Germinal center (tissue), 1 donor: ENCODE results near the gene PRR16.
"Not testable (repeated sequence)": the region's sequence is repeated elsewhere in the genome, so short reads cannot be mapped to it uniquely, and the experiment has no call there.

Experiments
- DNase-seq: peaks from one replicate; pipeline ENCODE4 v3.0.0; 2012; ENCODE audit warnings: mixed read lengths, low spot score

Gene PRR16

DNA sequence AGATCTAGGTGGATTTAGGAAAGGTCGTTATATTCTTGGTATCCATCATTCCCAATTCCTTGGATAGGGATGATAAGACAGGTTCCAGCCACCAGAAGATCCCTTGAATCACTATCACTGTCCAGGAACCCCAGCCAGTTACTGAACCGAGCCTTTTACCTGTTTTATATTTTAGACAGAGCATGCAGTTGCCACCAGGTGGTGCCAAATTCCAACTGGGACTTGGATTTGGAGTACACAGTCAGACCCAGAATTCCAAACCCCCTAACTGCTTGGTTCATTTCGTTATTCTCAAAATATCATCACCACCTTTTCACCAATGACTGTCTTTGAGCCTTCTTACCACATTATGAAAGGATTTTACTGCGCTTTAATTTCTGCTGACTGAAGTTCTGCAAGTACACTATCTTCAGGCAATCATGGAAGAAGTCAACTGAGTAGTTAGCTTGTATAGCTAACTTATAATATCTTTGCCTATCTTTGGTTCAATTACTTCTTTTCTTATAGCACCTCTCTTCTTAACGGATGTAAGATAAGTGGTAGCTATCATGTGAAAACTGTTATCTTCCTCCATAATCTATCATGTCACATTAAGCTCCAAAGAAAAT is 191.8 kb downstream of the PRR16 start:
- no peak for DNase-seq

DNA sequence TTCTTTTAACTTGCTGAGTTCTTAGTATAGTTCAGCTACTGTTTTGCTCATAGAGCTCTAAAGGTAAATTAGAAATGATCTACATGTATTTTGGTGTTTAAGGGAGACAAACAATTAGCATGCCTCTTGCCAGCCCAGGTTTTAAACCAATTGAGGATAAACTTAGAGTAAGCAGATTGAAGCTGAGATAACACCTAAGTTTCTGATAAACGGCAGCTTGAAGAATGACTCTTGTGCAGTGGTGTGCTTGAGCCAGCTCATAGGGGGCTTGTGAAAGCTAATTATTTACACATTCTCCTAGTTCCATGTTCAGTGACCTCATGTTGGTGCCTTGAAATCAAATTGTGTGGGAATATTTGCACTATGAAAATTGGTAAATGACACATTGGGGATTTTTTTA is 193.0 kb downstream of the PRR16 start:
- no peak for DNase-seq

DNA sequence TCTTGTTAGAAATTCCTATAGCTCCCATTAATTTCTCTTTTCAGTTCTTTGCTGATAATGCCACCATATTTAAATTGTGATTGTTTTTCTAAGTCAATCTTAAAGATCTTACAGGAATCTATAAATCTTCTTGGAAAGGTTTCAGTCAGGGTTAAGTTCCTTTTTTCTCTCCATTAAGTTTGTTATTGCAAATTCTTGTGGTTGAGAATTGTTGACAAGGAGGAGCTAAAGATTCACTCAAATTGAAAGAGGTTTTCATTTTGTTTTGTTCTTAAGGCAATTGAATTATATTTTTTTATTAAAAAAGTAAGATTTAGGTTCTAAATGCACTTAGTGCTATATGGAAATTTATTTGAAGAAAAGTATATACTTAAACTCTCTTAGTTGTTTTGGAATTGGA is 213.4 kb downstream of the PRR16 start:
- no peak for DNase-seq

DNA sequence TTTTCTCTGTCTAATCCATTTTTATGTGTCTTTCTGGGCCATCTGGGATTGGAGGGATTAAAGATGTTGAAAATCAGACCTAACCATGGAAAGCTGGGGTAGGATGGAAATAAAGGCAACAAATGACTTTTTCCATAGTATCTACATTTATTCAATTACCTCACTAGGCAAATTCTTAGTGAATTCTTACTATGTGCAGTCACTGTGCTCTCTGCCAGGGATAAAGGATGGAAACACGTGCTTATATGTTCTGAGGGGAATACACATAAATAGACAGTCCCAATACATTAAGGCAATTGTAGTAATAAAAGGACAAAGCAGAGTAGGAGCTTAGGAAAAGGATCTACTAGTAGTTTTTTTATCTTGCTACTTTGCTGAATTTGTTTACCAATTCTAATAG is 214.2 kb downstream of the PRR16 start:
- DNase-seq: no peak

DNA sequence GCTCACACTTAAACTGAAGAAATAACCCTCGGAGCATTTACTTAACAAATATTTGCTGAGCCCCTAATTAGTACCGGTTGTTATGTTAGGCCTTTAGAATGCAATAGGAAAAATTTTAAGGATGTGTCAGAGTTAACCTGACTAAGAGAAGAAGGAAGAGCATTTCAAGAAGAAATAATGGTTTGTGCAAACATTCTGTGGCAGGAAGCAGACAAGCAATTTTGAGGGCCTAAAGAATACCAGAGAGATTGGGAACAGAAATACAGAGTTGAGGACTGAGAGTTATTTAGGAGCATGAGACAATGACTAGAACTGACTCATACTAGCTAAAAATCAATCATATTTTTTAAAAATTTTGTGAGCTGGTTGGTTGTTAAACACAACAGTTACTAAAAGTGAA is 218.8 kb downstream of the PRR16 start:
- DNase-seq: no peak

DNA sequence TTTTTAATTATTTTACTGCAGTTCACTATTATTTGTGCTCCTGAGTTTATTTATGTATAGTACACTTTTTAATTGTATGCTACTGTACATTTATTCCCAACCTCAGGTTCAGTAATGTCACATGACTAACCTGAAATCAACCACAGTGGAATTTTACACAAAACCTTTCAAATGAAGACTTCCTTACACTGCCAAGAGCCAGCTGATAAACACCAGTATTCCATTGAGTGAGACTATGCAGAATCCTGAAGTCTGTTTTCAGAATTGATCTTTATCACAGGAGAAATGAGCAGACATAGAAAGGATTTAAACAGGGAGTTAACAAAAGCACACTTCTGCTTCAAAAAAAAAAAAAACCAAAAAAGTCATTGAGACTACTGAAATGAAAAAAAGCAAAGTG is 219.5 kb downstream of the PRR16 start:
- no peak for DNase-seq

DNA sequence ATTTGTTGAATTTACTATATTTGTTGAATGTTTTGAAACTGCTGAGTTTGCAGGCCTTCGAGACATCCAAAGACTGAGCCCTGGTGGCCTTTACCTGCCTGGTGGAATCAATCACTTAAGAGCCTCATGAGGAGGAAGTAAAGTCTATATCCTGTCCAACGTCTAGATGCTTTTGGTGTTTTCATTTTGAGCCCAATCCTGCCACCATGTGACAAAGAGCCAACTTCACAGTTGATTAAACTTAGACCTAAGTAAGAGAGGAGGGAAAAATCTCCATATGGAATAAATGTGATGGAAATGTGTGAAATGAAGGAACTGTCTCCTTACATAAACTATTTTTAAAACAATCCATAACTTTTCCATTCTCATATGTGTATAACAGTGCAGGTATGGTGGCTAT is 220.1 kb downstream of the PRR16 start:
- no peak for DNase-seq

DNA sequence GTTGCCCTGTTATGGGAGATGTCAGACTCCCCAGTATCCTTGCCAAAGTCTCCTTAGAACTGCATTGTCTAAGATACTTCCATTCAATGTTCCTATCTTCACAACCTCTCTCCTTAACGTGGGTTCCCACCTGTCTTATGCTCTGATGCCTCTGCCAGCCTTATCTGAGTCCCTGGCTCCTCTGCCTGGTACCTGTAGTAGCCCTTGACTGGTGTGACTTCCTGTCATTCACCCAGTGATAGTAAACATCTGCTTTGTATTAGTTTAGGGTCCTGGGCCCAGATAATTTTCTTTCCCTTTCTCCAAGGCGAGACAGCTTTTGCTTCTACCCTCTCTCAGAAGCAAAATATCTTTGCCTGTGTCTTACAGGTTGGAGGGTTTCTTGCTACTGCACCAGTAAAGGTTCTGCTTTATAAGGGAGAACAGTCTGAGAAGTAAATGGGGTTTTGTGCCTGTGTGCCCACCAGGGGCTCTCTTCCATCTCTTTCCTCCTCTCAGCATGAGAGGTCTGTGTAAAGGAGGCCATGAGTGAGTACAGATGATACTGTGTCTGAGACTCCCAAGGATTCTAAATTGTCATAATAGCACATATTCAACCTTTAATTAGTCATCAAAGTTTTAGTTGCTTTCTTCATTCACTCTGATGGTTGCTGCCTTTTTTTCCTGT is 220.8 kb downstream of the PRR16 start:
- DNase-seq: no peak

DNA sequence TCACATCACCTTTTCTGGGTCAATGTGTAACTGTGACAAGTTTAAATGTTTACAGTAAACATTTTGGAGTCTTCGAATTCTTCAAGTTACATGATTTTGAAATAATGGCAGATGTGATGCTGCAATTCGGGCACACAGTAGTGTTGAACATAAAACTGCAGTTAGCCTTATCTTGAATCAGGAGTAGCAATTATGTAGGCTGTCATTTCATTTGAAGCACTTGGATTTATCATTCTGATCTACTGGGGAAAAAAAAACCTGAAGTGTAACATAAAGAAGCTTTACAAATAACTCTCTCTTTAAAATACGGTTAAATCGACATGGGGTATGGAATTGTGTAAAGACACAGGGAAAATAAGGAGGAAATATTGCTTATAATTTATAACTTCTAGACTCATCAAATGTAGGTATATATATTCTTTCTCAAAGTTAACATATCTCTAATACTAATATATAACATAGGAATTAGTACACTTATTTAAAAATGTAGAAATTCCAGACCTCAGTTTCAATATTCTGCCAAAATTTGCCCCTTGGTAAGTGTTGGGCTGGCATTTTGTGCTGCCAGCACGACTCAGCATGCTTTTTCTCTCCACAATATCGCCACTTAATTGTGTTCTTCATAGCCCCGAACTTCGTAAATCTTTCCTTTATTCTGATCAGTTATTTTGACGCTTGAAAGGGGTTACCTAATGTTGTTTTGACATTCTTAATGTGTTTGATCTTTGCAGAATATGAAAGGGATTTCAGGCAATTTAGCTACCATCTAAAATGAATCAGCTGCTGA is 226.7 kb downstream of the PRR16 start:
- no peak for DNase-seq

DNA sequence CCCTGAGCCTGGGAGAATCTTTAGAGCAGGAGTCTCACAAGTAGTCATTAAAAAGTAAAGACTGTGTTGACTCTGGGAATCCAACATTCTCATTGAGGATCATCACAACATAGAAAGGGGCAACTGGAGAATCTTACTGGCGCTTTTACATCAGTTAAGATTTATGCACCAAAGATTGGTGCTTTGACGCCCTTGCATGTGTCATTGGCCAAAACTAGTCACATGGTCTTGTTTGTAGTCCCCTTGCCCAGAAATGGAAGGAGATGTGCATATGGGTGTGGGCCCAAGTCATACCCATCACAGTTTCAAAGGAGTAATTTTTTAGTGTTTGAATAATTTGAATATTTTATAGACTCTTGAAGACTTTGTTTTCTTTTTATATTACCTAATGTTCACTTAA is 228.2 kb downstream of the PRR16 start:
- DNase-seq: no peak

DNA sequence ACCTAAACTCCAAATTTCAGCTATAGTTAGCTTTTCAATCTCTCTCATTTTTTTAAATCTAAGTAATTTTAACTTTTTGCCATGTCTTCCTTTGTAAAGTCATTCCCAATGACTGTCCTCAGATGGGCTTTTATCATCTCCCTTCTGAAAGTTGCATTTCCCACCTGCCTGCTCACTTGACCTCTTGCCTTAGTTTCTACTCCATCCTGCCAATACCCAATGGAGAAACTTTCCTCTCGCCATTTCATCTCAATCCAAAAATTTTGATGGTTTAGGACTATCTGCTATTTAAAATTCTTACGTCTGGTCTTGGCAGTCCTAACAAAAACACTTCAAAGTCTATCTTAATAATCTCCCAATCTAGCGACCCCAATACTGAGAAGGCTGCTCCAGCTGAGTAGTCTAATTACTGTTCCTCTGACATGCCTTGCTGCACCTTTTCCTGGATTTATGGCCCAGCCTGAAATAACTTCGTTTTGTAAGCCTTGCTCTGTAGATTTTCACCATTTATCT is 231.3 kb downstream of the PRR16 start:
- DNase-seq: no peak

DNA sequence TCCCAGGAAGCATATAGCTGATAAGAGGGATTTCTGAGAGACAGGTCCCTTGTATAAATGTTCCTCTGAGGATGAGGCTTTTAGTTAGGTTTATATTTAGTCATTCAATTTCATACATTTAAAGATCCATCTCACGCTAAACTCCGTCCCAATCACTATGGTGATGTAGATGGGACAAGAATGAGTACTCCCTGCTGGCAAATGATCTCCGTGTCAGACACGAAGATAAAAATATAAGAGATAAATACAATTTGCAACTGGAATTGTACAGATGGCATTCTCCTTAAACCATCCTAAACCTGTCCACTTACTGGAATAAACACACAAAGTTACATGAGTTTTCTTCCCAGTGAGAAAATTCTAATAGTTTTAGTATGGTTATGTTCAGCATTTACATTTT is 233.0 kb downstream of the PRR16 start:
- no peak for DNase-seq

DNA sequence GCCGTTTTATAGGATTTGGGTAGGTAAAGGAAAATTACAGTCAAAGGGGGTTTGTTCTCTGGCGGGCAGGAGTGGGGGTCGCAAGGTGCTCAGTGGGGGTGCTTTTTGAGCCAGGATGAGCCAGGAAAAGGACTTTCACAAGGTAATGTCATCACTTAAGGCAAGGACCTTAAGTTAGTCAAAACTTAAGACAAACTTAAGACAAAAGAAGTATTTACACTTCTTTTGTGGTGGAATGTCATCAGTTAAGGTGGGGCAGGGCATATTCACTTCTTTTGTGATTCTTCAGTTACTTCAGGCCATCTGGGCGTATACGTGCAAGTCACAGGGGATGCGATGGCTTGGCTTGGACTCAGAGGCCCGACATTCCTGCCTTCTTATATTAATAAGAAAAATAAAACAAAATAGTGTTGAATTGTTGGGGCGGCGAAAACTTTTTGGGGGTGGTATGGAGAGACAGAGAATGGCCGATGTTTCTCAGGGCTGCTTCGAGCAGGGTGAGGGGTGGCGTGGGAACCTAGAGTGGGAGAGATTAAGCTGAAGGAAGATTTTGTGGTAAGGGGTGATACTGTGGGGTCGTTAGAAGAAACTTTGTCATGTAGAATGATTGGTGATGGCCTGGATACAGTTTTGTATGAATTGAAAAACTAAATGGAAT is 233.7 kb downstream of the PRR16 start:
- not testable (repeated sequence) for DNase-seq

DNA sequence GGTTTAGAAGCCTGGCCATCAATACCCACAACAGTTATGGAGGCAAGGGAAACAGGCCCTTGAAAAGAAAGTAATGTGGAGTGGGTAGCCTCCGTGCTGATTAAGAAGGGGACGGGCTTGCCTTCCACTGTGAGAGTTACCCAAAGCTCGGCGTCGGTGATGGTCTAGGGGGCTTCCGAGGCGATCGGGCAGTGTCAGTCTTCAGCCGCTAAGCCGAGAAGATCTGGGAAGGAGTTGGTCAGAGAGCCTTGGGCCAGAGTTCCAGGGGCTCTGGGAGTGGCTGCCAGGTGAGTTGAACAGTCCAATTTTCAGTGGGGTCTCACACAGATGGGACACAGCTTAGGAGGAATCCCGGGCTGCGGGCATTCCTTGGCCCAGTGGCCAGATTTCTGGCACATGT is 236.6 kb downstream of the PRR16 start:
- not testable (repeated sequence) for DNase-seq

DNA sequence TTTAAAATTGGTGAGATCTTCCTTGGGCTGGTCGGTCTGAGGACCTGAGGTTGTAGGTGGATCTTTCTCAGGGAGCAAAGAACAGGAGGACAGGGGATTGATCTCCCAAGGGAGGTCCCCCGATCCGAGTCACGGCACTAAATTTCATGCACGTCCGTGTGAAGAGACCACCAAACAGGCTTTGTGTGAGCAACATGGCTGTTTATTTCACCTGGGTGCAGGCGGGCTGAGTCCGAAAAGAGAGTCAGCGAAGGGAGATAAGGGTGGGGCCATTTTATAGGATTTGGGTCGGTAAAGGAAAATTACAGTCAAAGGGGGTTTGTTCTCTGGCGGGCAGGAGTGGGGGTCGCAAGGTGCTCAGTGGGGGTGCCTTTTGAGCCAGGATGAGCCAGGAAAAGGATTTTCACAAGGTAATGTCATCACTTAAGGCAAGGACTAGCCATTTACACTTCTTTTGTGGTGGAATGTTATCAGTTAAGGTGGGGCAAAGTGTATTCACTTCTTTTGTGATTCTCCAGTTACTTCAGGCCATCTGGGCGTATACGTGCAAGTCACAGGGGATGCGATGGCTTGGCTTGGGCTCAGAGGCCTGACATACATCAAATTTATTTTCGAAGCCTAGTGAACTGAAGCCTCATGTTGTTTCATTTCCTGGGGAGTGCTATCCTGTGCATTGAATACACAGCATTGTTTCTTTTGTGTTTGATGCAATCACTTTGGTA is 238.9 kb downstream of the PRR16 start:
- DNase-seq: not testable (repeated sequence)

DNA sequence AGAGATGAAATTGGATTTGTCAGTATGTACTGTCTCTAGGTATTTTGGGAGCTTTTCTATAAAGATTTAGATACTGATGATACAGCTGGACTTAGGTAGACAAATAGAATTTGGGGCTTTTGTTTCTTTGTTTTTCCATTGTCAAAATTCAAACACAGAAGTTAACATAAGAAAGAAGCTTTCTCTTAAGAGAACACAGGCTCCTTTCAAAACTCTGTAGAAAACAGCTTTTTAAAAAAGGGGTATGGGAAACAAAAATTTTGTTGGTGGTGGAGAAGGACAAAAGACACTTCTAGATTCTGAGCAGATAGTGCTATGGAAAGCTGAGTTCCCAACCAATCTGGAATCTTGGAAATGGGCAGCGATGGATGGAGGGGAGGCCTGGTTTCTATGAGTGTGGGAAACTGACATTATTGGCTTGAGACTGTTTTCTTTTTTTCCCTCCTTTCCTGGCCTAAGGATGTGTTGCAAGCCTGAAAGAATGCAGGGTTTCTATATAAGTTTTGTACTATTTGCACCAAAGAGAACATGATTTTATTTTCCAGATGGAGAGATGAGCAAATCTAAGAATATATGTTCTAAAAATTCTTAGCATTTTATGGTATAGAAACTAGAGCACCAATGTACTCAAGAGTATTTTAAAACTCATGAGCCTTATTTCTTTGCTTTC is 240.0 kb downstream of the PRR16 start:
- no peak for DNase-seq

DNA sequence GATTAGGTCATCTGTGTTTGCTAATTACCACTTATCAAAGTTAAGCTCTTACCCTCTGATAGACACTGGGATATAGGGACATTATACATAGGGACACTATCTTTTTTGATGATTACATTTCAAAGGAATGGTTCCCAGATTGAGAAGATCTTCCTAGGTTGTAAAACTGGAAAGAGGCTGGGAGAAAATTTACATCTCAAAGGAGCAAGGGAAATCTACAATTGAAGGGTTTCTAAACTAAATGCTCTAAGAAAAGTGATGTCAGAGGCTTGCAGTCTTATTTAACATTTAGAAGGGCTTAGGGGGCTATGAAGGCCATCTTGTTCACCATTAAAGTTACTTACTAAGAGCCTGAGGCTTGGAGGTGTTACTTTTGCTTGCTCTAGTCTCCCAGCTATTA is 242.8 kb downstream of the PRR16 start:
- no peak for DNase-seq

DNA sequence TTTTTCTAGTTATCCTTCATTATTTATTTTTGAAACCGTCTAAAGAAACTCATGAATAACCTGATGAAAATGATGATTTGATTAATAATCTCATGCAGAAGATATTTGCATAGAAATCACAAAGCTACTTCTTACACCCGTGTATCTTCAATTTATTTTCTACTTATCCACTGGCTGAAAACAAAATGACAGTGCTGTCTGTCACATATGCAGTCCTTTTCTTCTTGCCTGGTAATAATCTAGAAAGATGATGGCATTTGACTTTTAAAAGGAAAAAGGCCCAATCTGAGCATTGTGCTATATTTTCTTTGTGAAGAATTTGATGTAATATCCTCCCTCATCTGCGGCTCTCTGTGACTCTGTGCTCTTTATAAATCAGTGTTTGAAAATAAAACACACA is 253.3 kb downstream of the PRR16 start:
- no peak for DNase-seq

DNA sequence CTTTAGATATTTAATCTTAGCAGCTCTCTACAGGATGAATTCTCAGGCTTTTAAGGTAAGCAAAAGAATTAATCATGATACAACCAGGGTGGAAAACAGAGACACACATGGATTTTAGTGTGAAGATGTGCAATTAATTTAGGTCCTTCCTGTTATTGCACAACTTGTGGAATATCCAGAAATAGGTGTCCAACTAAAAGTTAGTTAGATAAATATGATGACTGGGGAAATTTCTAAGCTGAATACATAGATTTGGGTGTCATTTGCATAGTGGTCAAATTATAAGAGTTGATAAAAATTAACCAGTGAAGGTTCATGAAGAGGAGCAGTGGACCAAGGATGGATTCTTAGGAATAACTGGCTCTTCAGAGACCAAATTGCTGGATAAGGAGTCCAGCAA is 266.1 kb downstream of the PRR16 start:
- DNase-seq: no peak

DNA sequence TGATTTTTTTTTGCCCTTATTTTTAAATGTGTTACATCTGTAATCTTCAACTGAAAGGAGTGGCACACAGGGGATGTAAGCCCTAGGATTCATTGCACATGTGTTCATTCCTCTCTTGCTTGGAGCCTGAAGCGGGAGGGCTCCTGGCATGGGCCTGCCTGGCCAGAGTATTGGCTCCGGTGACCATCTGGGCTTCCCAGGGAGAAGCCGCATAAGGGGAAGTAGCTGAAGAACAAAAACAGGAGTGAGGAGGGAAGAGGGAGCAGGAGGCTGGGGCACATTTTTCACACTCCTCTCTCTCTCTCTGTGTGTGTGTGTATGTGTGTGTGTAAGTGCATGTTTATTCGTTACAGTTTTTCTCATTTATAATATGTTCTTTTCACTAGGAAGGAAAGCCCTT is 269.9 kb downstream of the PRR16 start:
- no peak for DNase-seq

DNA sequence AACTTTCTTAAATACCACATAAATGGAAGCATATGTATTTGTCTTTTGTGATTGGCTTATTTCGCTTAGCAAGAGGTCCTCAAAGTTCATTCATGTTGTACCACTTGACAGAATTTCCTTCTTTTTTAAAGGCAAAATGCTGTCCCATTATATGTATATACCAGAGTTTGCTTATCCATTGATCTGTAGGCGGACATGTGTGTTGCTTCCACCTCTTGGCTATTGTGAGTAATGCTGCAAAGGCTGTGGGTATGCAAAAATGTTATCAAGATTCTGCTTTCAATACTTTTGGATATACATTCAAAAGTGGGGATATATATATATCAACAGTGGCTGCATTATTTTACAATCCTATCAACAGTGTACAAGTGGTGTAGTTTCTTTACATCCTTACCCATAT is 271.0 kb downstream of the PRR16 start:
- DNase-seq: no peak
